SK-N-SH (cell line): Measurements from ENCODE around the gene SLC37A1. TPM values are rescaled to one million over a fixed set of nuclear protein-coding genes. Genes with fewer than 3 reads are reported as not detected.
A peak's percentile ranks its signal among the peaks of the same experiment; 100 is the strongest.

Source experiments
- CTCF ChIA-PET: fragments of 300-600, 350-600 bp; formaldehyde crosslinking; extraction: SDS; loops from one replicate; lab custom pipeline; 2021; lab: Yijun Ruan, JAX
- POLR2A ChIA-PET: fragments of 350-600 bp; sonication (Branson Sonifier 250); formaldehyde crosslinking; extraction: SDS; loops from one replicate; lab custom pipeline; 2020; ENCODE audit warnings: antibody characterized with exemption, inconsistent platforms; lab: Yijun Ruan, JAX
- DNase-seq: peaks from one replicate; pipeline ENCODE4 v3.0.0; 2012
- H2AFZ ChIP-seq: fragments of 200-600 bp; sonication (generic); 2 replicates; pipeline ENCODE4 v1.8.1; 2016; ENCODE audit warnings: antibody characterized with exemption, mild to moderate bottlenecking, low read depth
- H3F3A ChIP-seq: fragments of 200-600 bp; sonication (generic); replicated peaks from 2 replicates; pipeline ENCODE3; 2016; ENCODE audit warnings: antibody characterized with exemption, mild to moderate bottlenecking; ENCODE audit not compliant: insufficient read depth
- H3K27ac ChIP-seq, 2 experiments: fragments of 200-500 bp in 1 of 2; fragments of 200-600 bp in 1 of 2; sonication (Bioruptor generic) in 1 of 2; sonication (generic), shearing (Covaris generic) in 1 of 2; 2 replicates each; pipeline versions ENCODE4 v1.5.1 to v1.6.1; 2014 to 2016; ENCODE audit warnings: low read depth in 2 of 2, inconsistent platforms in 1 of 2, low read length in 1 of 2, mild to moderate bottlenecking in 1 of 2, mixed read lengths in 1 of 2
- H3K27me3 ChIP-seq: fragments of 200-600 bp; sonication (generic), shearing (Covaris generic); 2 replicates; pipeline ENCODE4 v1.6.1; 2016; ENCODE audit warnings: mixed run types; ENCODE audit not compliant: insufficient read depth
- H3K36me3 ChIP-seq, 2 experiments: fragments of 200-500 bp in 1 of 2; fragments of 200-600 bp in 1 of 2; sonication (Bioruptor generic) in 1 of 2; sonication (generic) in 1 of 2; replicated peaks in 1 of 2; 2 replicates each; pipeline versions ENCODE3 to v1.5.1; 2014 to 2016; ENCODE audit warnings: low read length in 1 of 2, mild to moderate bottlenecking in 1 of 2; ENCODE audit not compliant: insufficient read depth in 2 of 2, control insufficient read depth in 1 of 2
- H3K4me1 ChIP-seq, 2 experiments: fragments of 200-500 bp in 1 of 2; fragments of 200-600 bp in 1 of 2; sonication (Bioruptor generic) in 1 of 2; sonication (generic), shearing (Covaris generic) in 1 of 2; 2 replicates each; pipeline versions ENCODE4 v1.5.1 to v1.6.1; 2014 to 2016; ENCODE audit warnings: low read depth in 1 of 2, low read length in 1 of 2, mixed run types in 1 of 2; ENCODE audit not compliant: insufficient read depth in 2 of 2, control insufficient read depth in 1 of 2
- H3K4me2 ChIP-seq: fragments of 200-600 bp; sonication (generic), shearing (Covaris generic); 2 replicates; pipeline ENCODE4 v1.6.1; 2017; ENCODE audit warnings: mixed run types
- H3K4me3 ChIP-seq, 2 experiments: fragments of 200-500 bp in 1 of 2; fragments of 200-600 bp in 1 of 2; sonication (Bioruptor generic) in 1 of 2; sonication (generic), shearing (Covaris generic) in 1 of 2; 2 replicates each; pipeline versions ENCODE4 v1.5.1 to v1.8.1; 2014 to 2016; ENCODE audit warnings: low read depth in 2 of 2, inconsistent platforms in 1 of 2, low read length in 1 of 2, mild to moderate bottlenecking in 1 of 2, mixed read lengths in 1 of 2, moderate library complexity in 1 of 2
- H3K79me2 ChIP-seq: fragments of 200-600 bp; sonication (generic); 2 replicates; pipeline ENCODE4 v1.8.1; 2017; ENCODE audit warnings: mild to moderate bottlenecking; ENCODE audit not compliant: insufficient read depth
- H3K9ac ChIP-seq: fragments of 200-600 bp; sonication (generic); 2 replicates; pipeline ENCODE4 v1.6.1; 2017; ENCODE audit warnings: mixed run types
- H3K9me2 ChIP-seq: fragments of 200-600 bp; sonication (generic); 2 replicates; pipeline ENCODE4 v1.6.1; 2017; ENCODE audit warnings: mixed run types
- H3K9me3 ChIP-seq: fragments of 200-600 bp; sonication (generic); 2 replicates; pipeline ENCODE4 v1.6.1; 2017; ENCODE audit warnings: mixed run types, mild to moderate bottlenecking, moderate library complexity
- H4K20me1 ChIP-seq: fragments of 200-600 bp; sonication (generic); 2 replicates; pipeline ENCODE4 v1.6.1; 2017; ENCODE audit warnings: mild to moderate bottlenecking, mixed run types; ENCODE audit not compliant: insufficient read depth
- EP300 ChIP-seq, 2 experiments: IDR thresholded peaks; 2 replicates each; pipeline versions ENCODE4 v1.4.0 to v1.6.1; 2012; ENCODE audit warnings: borderline replicate concordance in 1 of 2, low read depth in 1 of 2, low read length in 1 of 2
- EZH2phosphoT487 ChIP-seq: fragments of 200-600 bp; sonication (generic); IDR thresholded peaks from 2 replicates; pipeline ENCODE4 v1.6.1; 2017; ENCODE audit warnings: low read depth, mixed run types, mild to moderate bottlenecking, antibody characterized with exemption, moderate library complexity, borderline replicate concordance
- FOSL2 ChIP-seq: IDR thresholded peaks from 2 replicates; pipeline ENCODE4 v1.4.0; 2012; ENCODE audit warnings: low read depth, mild to moderate bottlenecking, moderate library complexity, borderline replicate concordance
- POLR2AphosphoS5 ChIP-seq: IDR thresholded peaks from 2 replicates; pipeline ENCODE4 v1.6.1; 2012; ENCODE audit warnings: low read depth, low read length
- SIN3A ChIP-seq: IDR thresholded peaks from 2 replicates; pipeline ENCODE4 v1.6.1; 2012; ENCODE audit warnings: low read depth, mild to moderate bottlenecking, low read length, moderate library complexity, borderline replicate concordance
- TEAD4 ChIP-seq: IDR thresholded peaks from 2 replicates; pipeline ENCODE4 v1.4.0; 2012; ENCODE audit warnings: mild to moderate bottlenecking, borderline replicate concordance; ENCODE audit not compliant: insufficient read depth
- WGBS: methylation state at CpG from one replicate; pipeline ENCODE4 v1.1.6; 2017; ENCODE audit warnings: low lambda C conversion rate; 5-methylcytosine and 5-hydroxymethylcytosine counted together
- polyA plus RNA-seq, 3 experiments: library from polyadenylated mRNA; depleted of rRNA; stranded (reverse); fragments of >200 nt; gene quantifications; 2 replicates each; pipeline ENCODE4 v1.2.3, GENCODE V29; 2012
- TF ChIP-seq, protein P1 (sequence below): IDR thresholded peaks from 2 replicates; pipeline ENCODE4 v1.6.1; 2012; ENCODE audit warnings: mild to moderate bottlenecking, low read depth, low read length, moderate library complexity
- TF ChIP-seq, protein P2 (sequence below): IDR thresholded peaks from 2 replicates; pipeline ENCODE4 v1.4.0; 2012; ENCODE audit warnings: low read depth
- TF ChIP-seq, protein P3 (sequence below): fragments of 200-600 bp; sonication (generic); IDR thresholded peaks from 2 replicates; pipeline ENCODE4 v1.6.1; 2017; ENCODE audit warnings: antibody characterized with exemption, mild to moderate bottlenecking, moderate library complexity

SLC37A1 gene
- polyA plus RNA-seq, 1 of the 3 experiments (the other 2 are of a cell fraction), result 2.8 TPM

DNA sequence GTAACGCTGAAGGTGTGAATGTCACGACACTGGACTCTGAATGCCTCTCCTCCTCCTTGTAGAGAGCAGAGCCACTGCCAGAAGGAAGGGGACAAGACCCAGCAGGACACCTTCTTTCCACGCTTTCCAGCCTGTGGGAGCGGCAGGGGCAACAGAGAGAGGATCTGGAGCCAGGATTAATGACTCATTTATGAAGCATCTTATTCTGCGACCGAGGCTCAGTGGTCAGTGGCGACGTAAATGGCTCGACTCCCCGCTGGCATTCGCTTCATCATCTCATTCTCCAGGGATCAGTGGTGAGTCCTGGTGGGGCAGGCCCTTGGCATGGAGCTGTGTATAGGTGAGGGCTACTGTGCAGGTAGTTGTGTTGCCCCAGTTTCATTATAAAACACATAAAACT, 4.6 kb downstream of the SLC37A1 start:
- H3K36me3 ChIP-seq, result no peaks in the 10 kb centered on the region
- no peaks in the 10 kb centered on the region for H4K20me1 ChIP-seq
- no peak overlapping the region for H2AFZ ChIP-seq
- POLR2A ChIA-PET, result no interaction called here
- H3K4me1 ChIP-seq, result peaks cover 0 to 2% of the 10 kb centered on the region in 2 experiments; a peak in 2 of 4 replicates
- no peak overlapping the region for H3K4me3 ChIP-seq
- H3K4me2 ChIP-seq, result no peak overlapping the region
- 74% methylated on average over 3 of the region's 11 CpGs for WGBS
- no peak overlapping the region for H3K27ac ChIP-seq
- no peaks in the 10 kb centered on the region for H3K9me2 ChIP-seq
- no peak for TF ChIP-seq EP300 (IDR thresholded peaks at IDR 0.05; ENCODE audit: borderline replicate concordance in 1 of 2, low read depth in 1 of 2, low read length in 1 of 2)
- no peak for TF ChIP-seq TEAD4
- TF ChIP-seq, protein P1, sequence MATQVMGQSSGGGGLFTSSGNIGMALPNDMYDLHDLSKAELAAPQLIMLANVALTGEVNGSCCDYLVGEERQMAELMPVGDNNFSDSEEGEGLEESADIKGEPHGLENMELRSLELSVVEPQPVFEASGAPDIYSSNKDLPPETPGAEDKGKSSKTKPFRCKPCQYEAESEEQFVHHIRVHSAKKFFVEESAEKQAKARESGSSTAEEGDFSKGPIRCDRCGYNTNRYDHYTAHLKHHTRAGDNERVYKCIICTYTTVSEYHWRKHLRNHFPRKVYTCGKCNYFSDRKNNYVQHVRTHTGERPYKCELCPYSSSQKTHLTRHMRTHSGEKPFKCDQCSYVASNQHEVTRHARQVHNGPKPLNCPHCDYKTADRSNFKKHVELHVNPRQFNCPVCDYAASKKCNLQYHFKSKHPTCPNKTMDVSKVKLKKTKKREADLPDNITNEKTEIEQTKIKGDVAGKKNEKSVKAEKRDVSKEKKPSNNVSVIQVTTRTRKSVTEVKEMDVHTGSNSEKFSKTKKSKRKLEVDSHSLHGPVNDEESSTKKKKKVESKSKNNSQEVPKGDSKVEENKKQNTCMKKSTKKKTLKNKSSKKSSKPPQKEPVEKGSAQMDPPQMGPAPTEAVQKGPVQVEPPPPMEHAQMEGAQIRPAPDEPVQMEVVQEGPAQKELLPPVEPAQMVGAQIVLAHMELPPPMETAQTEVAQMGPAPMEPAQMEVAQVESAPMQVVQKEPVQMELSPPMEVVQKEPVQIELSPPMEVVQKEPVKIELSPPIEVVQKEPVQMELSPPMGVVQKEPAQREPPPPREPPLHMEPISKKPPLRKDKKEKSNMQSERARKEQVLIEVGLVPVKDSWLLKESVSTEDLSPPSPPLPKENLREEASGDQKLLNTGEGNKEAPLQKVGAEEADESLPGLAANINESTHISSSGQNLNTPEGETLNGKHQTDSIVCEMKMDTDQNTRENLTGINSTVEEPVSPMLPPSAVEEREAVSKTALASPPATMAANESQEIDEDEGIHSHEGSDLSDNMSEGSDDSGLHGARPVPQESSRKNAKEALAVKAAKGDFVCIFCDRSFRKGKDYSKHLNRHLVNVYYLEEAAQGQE, result no peak
- TF ChIP-seq, protein P2, sequence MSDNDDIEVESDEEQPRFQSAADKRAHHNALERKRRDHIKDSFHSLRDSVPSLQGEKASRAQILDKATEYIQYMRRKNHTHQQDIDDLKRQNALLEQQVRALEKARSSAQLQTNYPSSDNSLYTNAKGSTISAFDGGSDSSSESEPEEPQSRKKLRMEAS, result no peak
- peak; percentile 7; the same call in 1 of the 2 replicates for TF ChIP-seq FOSL2
- no peak for TF ChIP-seq SIN3A
- no peak for TF ChIP-seq EZH2phosphoT487
- TF ChIP-seq POLR2AphosphoS5, result no peak
- no peak overlapping the region for H3K9ac ChIP-seq
- H3K27me3 ChIP-seq, result no peaks in the 10 kb centered on the region
- H3K9me3 ChIP-seq, result no peaks in the 10 kb centered on the region
- DNase-seq, result no peak
- CTCF ChIA-PET, result no interaction called here
- no peaks in the 10 kb centered on the region for H3F3A ChIP-seq
- H3K79me2 ChIP-seq, result no peaks in the 10 kb centered on the region

DNA sequence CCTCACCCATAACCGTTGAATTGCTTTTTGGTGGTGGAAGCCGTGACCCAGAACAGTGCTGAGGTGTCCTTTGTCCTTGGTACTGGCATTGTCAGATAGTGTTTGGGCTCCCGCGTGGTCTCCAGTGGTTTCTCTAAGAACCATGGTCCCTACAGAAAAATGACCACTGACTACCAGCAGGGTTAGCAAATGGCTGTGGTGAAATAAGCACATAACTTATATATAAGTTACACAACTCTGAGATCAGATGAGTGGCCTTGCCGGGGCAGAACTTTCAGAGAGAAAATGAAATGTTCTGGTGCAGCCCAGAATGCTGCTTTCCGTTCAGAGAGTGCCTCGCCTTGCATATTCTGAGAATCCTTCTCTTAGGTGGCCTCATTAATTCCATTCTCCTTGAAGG, 5.0 kb downstream of the SLC37A1 start:
- H3F3A ChIP-seq, result no peaks in the 10 kb centered on the region
- H4K20me1 ChIP-seq, result no peaks in the 10 kb centered on the region
- WGBS, result 90% methylated on average over 4 of the region's 7 CpGs
- H2AFZ ChIP-seq, result no peak overlapping the region
- H3K36me3 ChIP-seq, result no peaks in the 10 kb centered on the region
- DNase-seq, result no peak
- ChIA-PET POLR2A (no interaction called here), CTCF (no interaction called here)
- no peak overlapping the region for H3K4me3 ChIP-seq
- H3K9me2 ChIP-seq, result no peaks in the 10 kb centered on the region
- H3K9ac ChIP-seq, result no peak overlapping the region
- no peaks in the 10 kb centered on the region for H3K79me2 ChIP-seq
- H3K27ac ChIP-seq, result no peak overlapping the region
- no peaks in the 10 kb centered on the region for H3K9me3 ChIP-seq
- H3K4me1 ChIP-seq, result peaks cover 0 to 2% of the 10 kb centered on the region in 2 experiments; a peak in 2 of 4 replicates
- TF ChIP-seq, protein P3, sequence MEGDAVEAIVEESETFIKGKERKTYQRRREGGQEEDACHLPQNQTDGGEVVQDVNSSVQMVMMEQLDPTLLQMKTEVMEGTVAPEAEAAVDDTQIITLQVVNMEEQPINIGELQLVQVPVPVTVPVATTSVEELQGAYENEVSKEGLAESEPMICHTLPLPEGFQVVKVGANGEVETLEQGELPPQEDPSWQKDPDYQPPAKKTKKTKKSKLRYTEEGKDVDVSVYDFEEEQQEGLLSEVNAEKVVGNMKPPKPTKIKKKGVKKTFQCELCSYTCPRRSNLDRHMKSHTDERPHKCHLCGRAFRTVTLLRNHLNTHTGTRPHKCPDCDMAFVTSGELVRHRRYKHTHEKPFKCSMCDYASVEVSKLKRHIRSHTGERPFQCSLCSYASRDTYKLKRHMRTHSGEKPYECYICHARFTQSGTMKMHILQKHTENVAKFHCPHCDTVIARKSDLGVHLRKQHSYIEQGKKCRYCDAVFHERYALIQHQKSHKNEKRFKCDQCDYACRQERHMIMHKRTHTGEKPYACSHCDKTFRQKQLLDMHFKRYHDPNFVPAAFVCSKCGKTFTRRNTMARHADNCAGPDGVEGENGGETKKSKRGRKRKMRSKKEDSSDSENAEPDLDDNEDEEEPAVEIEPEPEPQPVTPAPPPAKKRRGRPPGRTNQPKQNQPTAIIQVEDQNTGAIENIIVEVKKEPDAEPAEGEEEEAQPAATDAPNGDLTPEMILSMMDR, result no peak
- no peak overlapping the region for H3K4me2 ChIP-seq
- H3K27me3 ChIP-seq, result no peaks in the 10 kb centered on the region
